Sigmoid colon (tissue), 7 donors: Measurements from ENCODE around the gene NPAS2. TPM values are rescaled to one million over a fixed set of nuclear protein-coding genes. Genes with fewer than 3 reads are reported as not detected.

Experiments used
- DNase-seq: peaks from one replicate; pipeline ENCODE4 v3.0.0-alpha.2; 2019
- H3K27ac ChIP-seq, 4 donors: fragments of 200-600 bp; sonication (generic); one replicate each; pipeline ENCODE4 v1.5.1; 2016 to 2019; ENCODE audit warnings: mild to moderate bottlenecking in 1 of 4
- H3K27me3 ChIP-seq, 3 donors: fragments of 200-600 bp; sonication (generic); one replicate each; pipeline ENCODE4 v1.5.1; 2019; ENCODE audit warnings: mild to moderate bottlenecking in 1 of 3
- H3K36me3 ChIP-seq, 4 donors: fragments of 200-600 bp; sonication (generic); one replicate each; pipeline ENCODE4 v1.5.1; 2016 to 2019
- H3K4me1 ChIP-seq, 4 donors: fragments of 200-600 bp; sonication (generic); one replicate each; pipeline ENCODE4 v1.5.1; 2017 to 2019
- H3K4me3 ChIP-seq, 4 donors: fragments of 200-600 bp; sonication (generic); one replicate each; pipeline ENCODE4 v1.5.1; 2017 to 2019; ENCODE audit warnings: mild to moderate bottlenecking in 2 of 4, moderate library complexity in 1 of 4
- H3K9me3 ChIP-seq, 4 donors: fragments of 200-600 bp in 3 of 4; sonication (generic) in 3 of 4; one replicate each; pipeline versions ENCODE4 v1.5.1 to v1.6.1; 2013 to 2019
- CTCF ChIP-seq, 4 experiments: fragments of 450-650 bp in 3 of 4; fragments of 200-600 bp in 1 of 4; IDR thresholded peaks; one replicate each; pipeline ENCODE4 v1.5.1; 2016 to 2019; ENCODE audit warnings: antibody characterized with exemption in 4 of 4, mild to moderate bottlenecking in 3 of 4, moderate library complexity in 2 of 4
- EP300 ChIP-seq, 4 donors: sonication (generic); formaldehyde crosslinking; IDR thresholded peaks; one replicate each; pipeline ENCODE4 v1.6.1; 2017; ENCODE audit warnings: antibody characterized with exemption in 4 of 4
- POLR2A ChIP-seq, 2 donors: fragments of 450-650 bp; IDR thresholded peaks; one replicate each; pipeline ENCODE4 v1.6.1; 2016; ENCODE audit warnings: antibody characterized with exemption in 2 of 2, mild to moderate bottlenecking in 2 of 2, moderate library complexity in 2 of 2
- POLR2AphosphoS5 ChIP-seq, 4 donors: sonication (generic); formaldehyde crosslinking; IDR thresholded peaks; one replicate each; pipeline ENCODE4 v1.6.1; 2017; ENCODE audit warnings: antibody characterized with exemption in 4 of 4
- WGBS, 2 donors: extraction: QIAGEN DNeasy Blood & Tissue Kit; methylation state at CpG; one replicate each; pipeline ENCODE4 v1.1.7; 2013; 5-methylcytosine and 5-hydroxymethylcytosine counted together
- intact Hi-C: fragments of 100-400 bp; cut with DNase I; formaldehyde crosslinking; loops from one replicate; pipeline ENCODE4 v1.15.1; 2023
- polyA plus RNA-seq, 3 donors: library from polyadenylated mRNA; stranded (reverse); fragments of 200-250 nt; gene quantifications; one replicate each; pipeline ENCODE4 v1.2.3, GENCODE V29; 2013
- total RNA-seq, 4 donors: library from RNA; depleted of rRNA; stranded (reverse); fragments of >200 nt; gene quantifications; one replicate each; pipeline ENCODE4 v1.1.0, GENCODE V29; 2016
- donor health status: healthy with polysubstance abuse.
- donor health status: Bipolar disorder and iron deficiency.
- donor health status: healthy.

NPAS2 gene
- total and polyA plus RNA-seq, 7 donors = 14.2 to 53.9 (median 23.2) TPM

GRCh38 chr2:100940240-100940639 is 120.3 kb downstream of the NPAS2 start:
- no peak for TF ChIP-seq CTCF (IDR thresholded peaks at IDR 0.05)
- no peak for TF ChIP-seq POLR2AphosphoS5 (IDR thresholded peaks at IDR 0.05)
- TF ChIP-seq POLR2A (IDR thresholded peaks at IDR 0.05) = no peak
- no peak for TF ChIP-seq EP300 (IDR thresholded peaks at IDR 0.05)
- intact Hi-C loops = no loop called here
- Histone ChIP-seq H3K4me3 (no peak overlapping the region), H3K4me1 (no peaks in the 10 kb centered on the region), H3K9me3 (no peaks in the 10 kb centered on the region), H3K36me3 (peaks cover 0 to 3% (median 0%) of the 10 kb centered on the region in 4 donors), H3K27ac (no peak overlapping the region), H3K27me3 (no peaks in the 10 kb centered on the region)
- WGBS, 2 donors = 96 to 97% methylated on average over 4 of the region's 4 CpGs
- no peak for DNase-seq

- Histone ChIP-seq H3K27ac (no peak overlapping the region), H3K36me3 (no peaks in the 10 kb centered on the region), H3K27me3 (no peaks in the 10 kb centered on the region), H3K4me1 (no peaks in the 10 kb centered on the region), H3K4me3 (no peak overlapping the region), H3K9me3 (no peaks in the 10 kb centered on the region)
- no peak for TF ChIP-seq CTCF (IDR thresholded peaks at IDR 0.05)
- no peak for TF ChIP-seq EP300 (IDR thresholded peaks at IDR 0.05)
- no peak for TF ChIP-seq POLR2AphosphoS5 (IDR thresholded peaks at IDR 0.05)
- TF ChIP-seq POLR2A (IDR thresholded peaks at IDR 0.05) = no peak
- DNase-seq = no peak
- intact Hi-C loops = no loop called here
- 56 to 74% methylated on average over 14 of the region's 14 CpGs for WGBS, 2 donors
Observed at GRCh38 chr2:100940766-100941645, 121.1 kb downstream of the NPAS2 start.

- Histone ChIP-seq H3K36me3 (no peaks in the 10 kb centered on the region), H3K4me3 (no peak overlapping the region), H3K27ac (no peak overlapping the region), H3K27me3 (no peaks in the 10 kb centered on the region), H3K9me3 (no peaks in the 10 kb centered on the region), H3K4me1 (no peaks in the 10 kb centered on the region)
- no peak for DNase-seq
- 88% methylated on average over 10 of the region's 10 CpGs for WGBS, 2 donors
- intact Hi-C loops = no loop called here
- TF ChIP-seq POLR2A (IDR thresholded peaks at IDR 0.05) = no peak
- no peak for TF ChIP-seq EP300 (IDR thresholded peaks at IDR 0.05)
- no peak for TF ChIP-seq POLR2AphosphoS5 (IDR thresholded peaks at IDR 0.05)
- no peak for TF ChIP-seq CTCF (IDR thresholded peaks at IDR 0.05)
Observed at GRCh38 chr2:100941646-100942240, 121.8 kb downstream of the NPAS2 start.

- Histone ChIP-seq H3K27ac (no peak overlapping the region), H3K4me3 (no peak overlapping the region), H3K9me3 (no peaks in the 10 kb centered on the region), H3K36me3 (peaks cover 0 to 10% (median 0%) of the 10 kb centered on the region in 4 donors), H3K4me1 (no peaks in the 10 kb centered on the region), H3K27me3 (no peaks in the 10 kb centered on the region)
- intact Hi-C loops = no loop called here
- TF ChIP-seq POLR2AphosphoS5 (IDR thresholded peaks at IDR 0.05) (no peak), POLR2A (IDR thresholded peaks at IDR 0.05) (no peak), CTCF (IDR thresholded peaks at IDR 0.05) (no peak), EP300 (IDR thresholded peaks at IDR 0.05) (no peak)
- 93 to 94% methylated on average over 19 of the region's 19 CpGs for WGBS, 2 donors
- no peak for DNase-seq
Observed at GRCh38 chr2:100944617-100945432, 124.9 kb downstream of the NPAS2 start.
